GM12878 (cell line): Measurements from ENCODE around the gene GANC. TPM values are rescaled to one million over a fixed set of nuclear protein-coding genes. Genes with fewer than 3 reads are reported as not detected.

Experiments
- ATAC-seq: fragments of 200-7000 bp; cut with Tn5 transposase; 3 replicates; pipeline ENCODE4 v1.9.1; 2020; ENCODE audit warnings: mild to moderate bottlenecking, moderate library complexity
- BruUV-seq: library from RNA; stranded (reverse); fragments of 400-500 nt; replicated peaks from 2 replicates; lab custom pipeline; 2021; lab: Mats Ljungman, UMichigan
- CTCF ChIA-PET: fragments of 300-600 bp; sonication (Branson Sonifier 250); formaldehyde crosslinking; extraction: SDS; loops from one replicate; lab custom pipeline; 2021; ENCODE audit warnings: inconsistent platforms; lab: Yijun Ruan, JAX
- POLR2A ChIA-PET: fragments of 350-600 bp; formaldehyde crosslinking; extraction: SDS; loops from one replicate; lab custom pipeline; 2021; ENCODE audit warnings: inconsistent platforms; lab: Charles Lee
- RAD21 ChIA-PET: fragments of 300-600 bp; sonication (Branson Sonifier 250); formaldehyde crosslinking; loops from one replicate; lab custom pipeline; 2023; ENCODE audit warnings: antibody characterized with exemption; ENCODE audit not compliant: unreplicated experiment; lab: Charles Lee
- SMC1A ChIA-PET: fragments of 300-600 bp; sonication (Branson Sonifier 250); formaldehyde crosslinking; loops from one replicate; lab custom pipeline; 2023; ENCODE audit not compliant: unreplicated experiment, uncharacterized antibody; lab: Charles Lee
- DNase-seq: peaks from one replicate; pipeline ENCODE4 v3.0.0-alpha.2; 2011; ENCODE audit warnings: low read depth, low spot score
- FAIRE-seq: peaks from 3 replicates; lab custom pipeline; 2011; peaks lifted over from hg19 to GRCh38; lab: Jason Lieb, UNC
- H2AFZ ChIP-seq: 2 replicates; pipeline ENCODE4 v1.6.0; 2011; ENCODE audit warnings: low read depth, low read length, control low read depth; ENCODE audit not compliant: control insufficient read depth
- H3K27ac ChIP-seq: 2 replicates; pipeline ENCODE4 v1.5.1; 2011; ENCODE audit warnings: control low read depth; ENCODE audit not compliant: control insufficient read depth, insufficient read depth
- H3K27me3 ChIP-seq, 2 experiments: replicated peaks in 1 of 2; 2 replicates each; pipeline versions ENCODE4 v1.6.0 to v1.6.1; 2011; ENCODE audit warnings: low read length in 1 of 2; ENCODE audit not compliant: control insufficient read depth in 2 of 2, insufficient read depth in 2 of 2
- H3K36me3 ChIP-seq, 2 experiments: 2 replicates each; pipeline ENCODE4 v1.5.1; 2011; ENCODE audit warnings: low read length in 1 of 2; ENCODE audit not compliant: control insufficient read depth in 2 of 2, insufficient read depth in 2 of 2
- H3K4me1 ChIP-seq: 2 replicates; pipeline ENCODE4 v1.6.1; 2011; ENCODE audit warnings: mild to moderate bottlenecking, low read length, moderate library complexity, mixed read lengths; ENCODE audit not compliant: control insufficient read depth, insufficient read depth
- H3K4me2 ChIP-seq: 2 replicates; pipeline ENCODE4 v1.6.0; 2011; ENCODE audit warnings: control low read depth; ENCODE audit not compliant: control insufficient read depth, insufficient read depth
- H3K4me3 ChIP-seq: fragments of 200-600 bp; sonication (generic); 2 replicates; pipeline ENCODE4 v1.5.1; 2016
- H3K79me2 ChIP-seq: 2 replicates; pipeline ENCODE4 v1.6.0; 2011; ENCODE audit warnings: low read length; ENCODE audit not compliant: control insufficient read depth, insufficient read depth
- H3K9ac ChIP-seq: 2 replicates; pipeline ENCODE4 v1.8.0; 2011; ENCODE audit warnings: low read length, control low read depth, mixed read lengths; ENCODE audit not compliant: control insufficient read depth, insufficient read depth
- H3K9me3 ChIP-seq: replicated peaks from 3 replicates; pipeline ENCODE4 v1.5.1; 2011; ENCODE audit warnings: mild to moderate bottlenecking, low read length; ENCODE audit not compliant: control insufficient read depth, insufficient read depth
- H4K20me1 ChIP-seq: 2 replicates; pipeline ENCODE4 v1.6.0; 2011; ENCODE audit not compliant: control insufficient read depth, insufficient read depth
- CBX3 ChIP-seq: fragments of 200-600 bp; sonication (generic); IDR thresholded peaks from 2 replicates; pipeline ENCODE4 v1.6.1; 2016; ENCODE audit warnings: low read depth, borderline replicate concordance
- CHD2 ChIP-seq: IDR thresholded peaks from 2 replicates; pipeline ENCODE4 v1.6.1; 2011; ENCODE audit warnings: low read depth, low read length, improper control_type of control experiment, borderline replicate concordance
- CREM ChIP-seq: IDR thresholded peaks from 2 replicates; pipeline ENCODE4 v1.6.1; 2014; ENCODE audit warnings: antibody characterized with exemption, low read depth
- ESRRA ChIP-seq: IDR thresholded peaks from 2 replicates; pipeline ENCODE4 v1.6.1; 2012; ENCODE audit warnings: mild to moderate bottlenecking, low read length, improper control_type of control experiment
- ETV6 ChIP-seq, 2 experiments: fragments of 450-650 bp in 1 of 2; IDR thresholded peaks in 1 of 2; conservative IDR thresholded peaks in 1 of 2; 2 replicates each; pipeline ENCODE4 v1.6.1; 2014; ENCODE audit warnings: antibody characterized with exemption in 1 of 2, borderline replicate concordance in 1 of 2, low read depth in 1 of 2, mild to moderate bottlenecking in 1 of 2, moderate library complexity in 1 of 2
- FOXM1 ChIP-seq: IDR thresholded peaks from 2 replicates; pipeline ENCODE4 v1.6.1; 2012; ENCODE audit warnings: low read depth, mild to moderate bottlenecking, inconsistent platforms, low read length, moderate library complexity
- JUND ChIP-seq: IDR thresholded peaks from 2 replicates; pipeline ENCODE4 v1.6.1; 2012; ENCODE audit warnings: low read depth, mild to moderate bottlenecking, low read length, improper control_type of control experiment, moderate library complexity
- NFXL1 ChIP-seq: fragments of 450-650 bp; IDR thresholded peaks from 2 replicates; pipeline ENCODE4 v1.6.1; 2017; ENCODE audit warnings: antibody characterized with exemption, mild to moderate bottlenecking, borderline replicate concordance
- PML ChIP-seq: IDR thresholded peaks from 2 replicates; pipeline ENCODE4 v1.6.1; 2012; ENCODE audit warnings: low read length, inconsistent platforms
- RCOR1 ChIP-seq: conservative IDR thresholded peaks from 2 replicates; pipeline ENCODE4 v1.6.1; 2012; ENCODE audit warnings: low read depth, low read length, improper control_type of control experiment
- STAT3 ChIP-seq: IDR thresholded peaks from 2 replicates; pipeline ENCODE4 v1.6.1; 2011; ENCODE audit warnings: low read depth, low read length, improper control_type of control experiment
- TARDBP ChIP-seq: IDR thresholded peaks from 2 replicates; pipeline ENCODE4 v1.6.1; 2016; ENCODE audit warnings: borderline replicate concordance
- TCF3 ChIP-seq: IDR thresholded peaks from 2 replicates; pipeline ENCODE4 v1.6.1; 2012; ENCODE audit warnings: low read depth, mild to moderate bottlenecking, low read length, borderline replicate concordance; ENCODE audit not compliant: insufficient read depth
- WRNIP1 ChIP-seq: IDR thresholded peaks from 2 replicates; pipeline ENCODE4 v1.6.1; 2011; ENCODE audit warnings: low read depth, low read length, improper control_type of control experiment, borderline replicate concordance
- ZBED1 ChIP-seq: IDR thresholded peaks from 2 replicates; pipeline ENCODE4 v1.6.1; 2016; ENCODE audit warnings: borderline replicate concordance
- ZNF207 ChIP-seq: fragments of 450-650 bp; IDR thresholded peaks from 2 replicates; pipeline ENCODE4 v1.6.1; 2014; ENCODE audit warnings: antibody characterized with exemption, mild to moderate bottlenecking, borderline replicate concordance
- WGBS: methylation state at CpG from one replicate; pipeline ENCODE4 v1.1.6; 2016; ENCODE audit warnings: low lambda C conversion rate; ENCODE audit not compliant: insufficient replicate concordance, insufficient coverage; ENCODE audit errors: missing lambda C conversion rate; 5-methylcytosine and 5-hydroxymethylcytosine counted together
- in situ Hi-C: fragments of 300-500 bp; cut with MboI; formaldehyde crosslinking; loops from 9 replicates; pipeline ENCODE4 v1.14.3; 2018; ENCODE audit warnings: mixed read lengths
- intact Hi-C: fragments of 100-400 bp; cut with micrococcal nuclease; formaldehyde crosslinking; loops from one replicate; pipeline ENCODE4 v1.14.2; 2022; ENCODE audit not compliant: unreplicated experiment
- polyA plus RNA-seq, 11 experiments: library from polyadenylated mRNA; depleted of rRNA in 4 of 11; unstranded in 6 of 11; stranded (reverse) in 5 of 11; fragments of >200 nt; fragmentation: Nextera tagmentation in 4 of 11; fragmentation: Illumina TruSeq in 1 of 11; extraction: Ambion mirVana in 4 of 11; extraction: Trizol in 1 of 11; gene quantifications; 1 replicate in 1 of 11; 2 replicates in 10 of 11; pipeline versions ENCODE4 v1.2.1 to v1.2.3, GENCODE V29; 2011 to 2016; ENCODE audit warnings: inconsistent platforms in 2 of 11, missing spikeins in 2 of 11, low read depth in 1 of 11
- total RNA-seq, 4 experiments: library from RNA; depleted of rRNA in 3 of 4; stranded (reverse); fragments of >200 nt in 3 of 4; fragmentation: Illumina TruSeq in 1 of 4; extraction: Trizol in 1 of 4; gene quantifications; 2 replicates each; pipeline versions ENCODE4 v1.2.1 to v1.2.3, GENCODE V29; 2013 to 2021
- TF ChIP-seq, protein P1 (sequence below): fragments of 450-650 bp; IDR thresholded peaks from 2 replicates; pipeline ENCODE4 v1.6.1; 2017; ENCODE audit warnings: mild to moderate bottlenecking, low read depth, inconsistent platforms; ENCODE audit not compliant: poor library complexity, severe bottlenecking

Gene GANC
- total and polyA plus RNA-seq, 10 of the 15 experiments (the other 5 are each of a cell fraction or from before 2014, with no cell fraction given), result 11.3 to 35.3 (median 23.0) TPM

GRCh38 chr15:42331235-42331634 lies 58.2 kb downstream of the GANC start:
- Histone ChIP-seq H3K27ac (no peak overlapping the region), H3K4me3 (no peak overlapping the region), H3K4me2 (no peak overlapping the region), H2AFZ (no peak overlapping the region), H3K27me3 (no peaks in the 10 kb centered on the region)
- BruUV-seq, result no TSS peak
- RAD21 ChIA-PET, result no interaction called here
- FAIRE-seq, result no peak
- TF ChIP-seq, protein P1, sequence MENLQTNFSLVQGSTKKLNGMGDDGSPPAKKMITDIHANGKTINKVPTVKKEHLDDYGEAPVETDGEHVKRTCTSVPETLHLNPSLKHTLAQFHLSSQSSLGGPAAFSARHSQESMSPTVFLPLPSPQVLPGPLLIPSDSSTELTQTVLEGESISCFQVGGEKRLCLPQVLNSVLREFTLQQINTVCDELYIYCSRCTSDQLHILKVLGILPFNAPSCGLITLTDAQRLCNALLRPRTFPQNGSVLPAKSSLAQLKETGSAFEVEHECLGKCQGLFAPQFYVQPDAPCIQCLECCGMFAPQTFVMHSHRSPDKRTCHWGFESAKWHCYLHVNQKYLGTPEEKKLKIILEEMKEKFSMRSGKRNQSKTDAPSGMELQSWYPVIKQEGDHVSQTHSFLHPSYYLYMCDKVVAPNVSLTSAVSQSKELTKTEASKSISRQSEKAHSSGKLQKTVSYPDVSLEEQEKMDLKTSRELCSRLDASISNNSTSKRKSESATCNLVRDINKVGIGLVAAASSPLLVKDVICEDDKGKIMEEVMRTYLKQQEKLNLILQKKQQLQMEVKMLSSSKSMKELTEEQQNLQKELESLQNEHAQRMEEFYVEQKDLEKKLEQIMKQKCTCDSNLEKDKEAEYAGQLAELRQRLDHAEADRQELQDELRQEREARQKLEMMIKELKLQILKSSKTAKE, result no peak
- no peak for TF ChIP-seq ETV6 (conservative IDR thresholded peaks at IDR 0.05 in 1 of 2, IDR thresholded peaks at IDR 0.05 in 1 of 2; ENCODE audit: borderline replicate concordance in 1 of 2, low read depth in 1 of 2)
- TF ChIP-seq ZNF207, result no peak
- TF ChIP-seq ZBED1, result no peak
- no peak for TF ChIP-seq CHD2
- TF ChIP-seq WRNIP1, result no peak
- no peak for TF ChIP-seq TCF3
- TF ChIP-seq CBX3, result no peak
- TF ChIP-seq JUND, result no peak
- TF ChIP-seq CREM, result no peak
- TF ChIP-seq ESRRA, result no peak
- no peak for TF ChIP-seq TARDBP
- TF ChIP-seq STAT3, result no peak
- TF ChIP-seq FOXM1, result no peak
- no peak for TF ChIP-seq NFXL1
- no peak for TF ChIP-seq RCOR1
- no peak for TF ChIP-seq PML
- TF ChIP-seq, all 136 proteins: peak for 0
- intact Hi-C loops, result no loop called here
- Histone ChIP-seq H3K4me1 (no peaks in the 10 kb centered on the region), H3K36me3 (peaks cover 2 to 12% of the 10 kb centered on the region in 2 experiments; a peak in 2 of 4 replicates), H3K9ac (no peak overlapping the region), H3K79me2 (no peaks in the 10 kb centered on the region), H3K9me3 (no peaks in the 10 kb centered on the region; the same call in 2 of the 3 replicates), H4K20me1 (no peaks in the 10 kb centered on the region)
- ChIA-PET SMC1A (no interaction called here), POLR2A (no interaction called here), CTCF (no interaction called here)
- in situ Hi-C loops, result no loop called here
- ATAC-seq (no peak), DNase-seq (no peak)
- 84% methylated on average over 3 of the region's 3 CpGs for WGBS
